Measurements from ENCODE around the gene GALNT7.

GALNT7 gene

DNA sequence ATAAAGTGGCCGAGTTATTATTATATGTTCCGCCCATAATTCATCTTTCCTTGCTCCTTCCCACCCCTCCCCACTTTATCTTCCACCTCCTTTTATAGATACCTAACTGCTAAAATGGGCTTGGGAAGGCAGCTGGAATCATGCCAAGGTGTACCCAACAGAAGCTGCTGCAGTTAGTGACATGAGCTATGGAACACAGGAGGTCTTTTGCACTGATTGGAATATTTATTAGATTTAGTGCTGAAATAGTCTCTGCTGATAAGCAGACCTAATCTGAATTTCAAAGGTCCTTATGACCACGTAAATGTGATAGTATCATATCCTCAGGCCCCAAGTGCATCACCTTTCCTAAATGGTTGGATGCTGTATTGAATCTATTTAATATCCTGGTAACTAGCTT lies 100.7 kb downstream of the GALNT7 start:
- Mint-ChIP-seq H3K27me3 (no peaks in the 10 kb centered on the region), H3K9me3 (ENCODE audit: low read depth) (peaks cover 5% of the 10 kb centered on the region), H3K27ac (no peak overlapping the region), H3K4me1 (ENCODE audit: low read depth) (peaks cover 21% of the 10 kb centered on the region), H3K4me3 (no peak overlapping the region), H3K36me3 (peaks cover 16% of the 10 kb centered on the region)

DNA sequence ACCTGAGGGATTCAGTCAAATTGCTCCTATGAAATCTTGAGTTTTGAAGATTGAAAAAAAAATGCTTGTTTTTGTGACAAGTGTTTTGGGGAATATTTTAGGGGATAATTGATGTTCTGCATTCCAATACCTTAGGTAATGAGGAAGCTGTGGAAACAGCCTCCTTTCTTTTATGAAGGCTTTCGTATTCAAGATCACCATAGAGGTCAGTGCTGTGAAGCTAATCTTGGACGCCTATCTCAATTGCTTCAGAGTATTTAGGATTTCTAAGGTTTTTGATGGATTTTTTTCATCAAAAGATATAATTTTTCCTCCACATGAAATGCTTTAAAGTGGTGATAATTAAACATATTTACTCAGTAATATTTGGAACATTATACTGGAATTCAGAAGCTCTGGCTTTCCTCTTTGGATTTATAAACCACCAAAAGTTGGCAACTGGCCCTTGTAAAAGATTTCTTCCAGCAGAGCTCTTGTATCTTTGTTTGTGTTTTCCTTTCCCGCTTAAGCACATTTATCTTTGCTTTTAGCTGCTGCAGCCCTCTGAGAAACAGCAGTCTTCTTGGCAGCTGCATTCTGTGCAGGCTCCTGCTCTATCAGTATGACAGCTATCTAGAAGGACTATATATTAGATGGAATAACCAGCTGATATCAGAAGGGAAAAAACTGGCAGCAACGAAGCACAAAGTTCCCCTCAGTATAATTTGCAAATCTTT lies 101.9 kb downstream of the GALNT7 start:
- Mint-ChIP-seq H3K4me3 (no peak overlapping the region), H3K36me3 (peaks cover 22% of the 10 kb centered on the region), H3K9me3 (ENCODE audit: low read depth) (peaks cover 5% of the 10 kb centered on the region), H3K27ac (no peak overlapping the region), H3K4me1 (ENCODE audit: low read depth) (peaks cover 9% of the 10 kb centered on the region), H3K27me3 (no peaks in the 10 kb centered on the region)

DNA sequence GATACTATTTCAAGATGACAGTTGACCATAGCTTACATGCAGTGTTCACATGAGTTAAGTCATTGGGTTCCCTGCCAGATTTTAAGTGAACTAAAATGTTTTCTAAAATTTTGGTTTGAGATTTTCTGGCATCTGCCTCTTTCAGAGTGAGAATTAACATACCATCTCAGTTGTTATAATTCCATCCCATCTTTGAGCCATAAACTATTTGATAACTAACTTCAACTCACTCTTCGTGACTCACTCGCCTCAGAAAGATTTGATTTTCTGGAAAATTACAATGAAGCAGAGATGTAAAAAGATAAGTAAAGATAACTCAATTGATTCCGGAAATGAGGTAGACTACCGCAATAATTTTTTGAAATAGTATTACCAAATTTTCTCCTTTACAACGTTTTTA lies 103.7 kb downstream of the GALNT7 start:
- no peak overlapping the region for H3K4me3 Mint-ChIP-seq
- H3K27ac Mint-ChIP-seq: no peak overlapping the region
- peaks cover 5% of the 10 kb centered on the region for H3K9me3 Mint-ChIP-seq (ENCODE audit: low read depth)
- peaks cover 7% of the 10 kb centered on the region for H3K4me1 Mint-ChIP-seq (ENCODE audit: low read depth)
- H3K36me3 Mint-ChIP-seq: peaks cover 22% of the 10 kb centered on the region
- H3K27me3 Mint-ChIP-seq: no peaks in the 10 kb centered on the region

DNA sequence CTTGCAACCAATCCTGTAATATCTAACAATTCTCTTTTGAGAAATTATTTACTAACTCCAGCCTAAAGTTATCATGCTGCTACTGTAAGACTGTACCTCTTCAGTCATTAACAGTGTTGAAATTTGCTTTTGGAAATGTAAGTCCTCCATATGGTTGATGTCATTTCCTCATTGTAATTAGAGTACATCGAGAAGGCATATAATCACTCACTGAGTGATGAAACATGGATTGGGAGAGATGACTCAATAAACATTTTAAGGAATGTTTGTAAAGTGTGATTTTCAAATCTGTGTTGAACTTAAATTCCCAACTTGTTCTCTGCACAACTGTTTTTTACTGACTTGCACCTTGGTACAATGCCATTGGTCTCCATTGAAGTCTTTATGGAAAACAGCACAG lies 104.4 kb downstream of the GALNT7 start:
- no peak overlapping the region for H3K27ac Mint-ChIP-seq
- peaks cover 22% of the 10 kb centered on the region for H3K36me3 Mint-ChIP-seq
- H3K4me1 Mint-ChIP-seq (ENCODE audit: low read depth): peaks cover 3% of the 10 kb centered on the region
- H3K27me3 Mint-ChIP-seq: no peaks in the 10 kb centered on the region
- peaks cover 5% of the 10 kb centered on the region for H3K9me3 Mint-ChIP-seq (ENCODE audit: low read depth)
- no peak overlapping the region for H3K4me3 Mint-ChIP-seq

DNA sequence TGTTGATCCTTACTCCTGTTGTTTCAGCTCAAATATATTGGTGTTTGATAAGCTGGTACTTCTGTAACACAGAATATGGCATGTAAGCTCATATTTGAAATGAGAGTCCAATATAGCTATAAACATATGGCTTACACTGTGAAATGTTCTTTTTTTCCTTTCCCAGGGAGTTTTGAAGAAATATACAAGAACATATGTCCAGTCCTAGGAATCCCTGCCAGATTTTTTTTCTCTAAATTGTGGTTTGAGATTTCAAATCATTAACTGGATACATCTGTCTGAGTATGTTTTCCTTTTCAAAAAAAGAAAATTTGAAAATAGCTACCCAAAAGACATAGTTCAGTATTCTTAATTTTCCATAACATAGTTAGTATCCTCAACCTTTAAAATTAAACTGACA lies 105.3 kb downstream of the GALNT7 start:
- H3K4me3 Mint-ChIP-seq: no peak overlapping the region
- no peak overlapping the region for H3K27ac Mint-ChIP-seq
- H3K27me3 Mint-ChIP-seq: no peaks in the 10 kb centered on the region
- H3K36me3 Mint-ChIP-seq: peaks cover 26% of the 10 kb centered on the region
- peaks cover 5% of the 10 kb centered on the region for H3K9me3 Mint-ChIP-seq (ENCODE audit: low read depth)
- no peaks in the 10 kb centered on the region for H3K4me1 Mint-ChIP-seq (ENCODE audit: low read depth)

DNA sequence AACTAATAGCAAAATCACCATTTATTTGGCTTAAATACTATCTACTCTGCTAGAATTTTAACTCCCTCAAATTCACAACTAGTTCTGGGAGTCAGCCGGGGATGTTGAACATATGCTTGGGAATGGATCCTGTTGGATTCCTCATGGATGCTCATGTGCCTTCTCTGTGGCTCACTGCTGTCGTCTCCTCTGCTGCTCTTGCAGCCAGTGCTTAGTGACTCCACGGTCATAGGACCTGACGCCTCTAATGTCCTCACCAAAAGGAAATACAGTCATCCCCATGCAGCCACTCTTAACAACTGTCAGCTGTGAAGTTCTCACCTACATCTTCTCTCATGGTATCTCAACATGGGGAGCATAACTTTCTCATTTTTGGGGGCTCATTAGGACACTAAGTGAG lies 106.1 kb downstream of the GALNT7 start:
- H3K4me3 Mint-ChIP-seq: no peak overlapping the region
- no peak overlapping the region for H3K27ac Mint-ChIP-seq
- H3K9me3 Mint-ChIP-seq (ENCODE audit: low read depth): peaks cover 5% of the 10 kb centered on the region
- H3K27me3 Mint-ChIP-seq: no peaks in the 10 kb centered on the region
- peaks cover 28% of the 10 kb centered on the region for H3K36me3 Mint-ChIP-seq
- H3K4me1 Mint-ChIP-seq (ENCODE audit: low read depth): no peaks in the 10 kb centered on the region

DNA sequence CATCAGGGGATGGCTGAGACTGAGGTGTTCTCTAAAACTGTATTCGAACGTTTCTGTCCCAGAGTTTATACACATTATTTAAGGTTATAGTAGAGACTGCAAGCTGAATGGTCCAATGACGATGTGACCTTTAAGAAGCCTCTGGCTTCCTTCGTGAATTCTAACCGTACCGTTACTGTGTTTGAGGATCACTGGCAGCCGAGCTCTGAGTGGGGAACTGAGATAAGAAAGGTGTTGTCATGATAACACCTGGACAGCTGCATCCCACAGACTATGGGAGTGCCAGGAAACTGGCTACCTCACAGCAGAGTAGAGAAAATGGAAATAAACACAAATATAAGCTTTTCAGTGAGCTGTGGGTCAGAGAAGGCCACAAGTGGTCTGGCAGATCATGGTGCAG lies 106.5 kb downstream of the GALNT7 start:
- no peak overlapping the region for H3K27ac Mint-ChIP-seq
- H3K36me3 Mint-ChIP-seq: peaks cover 28% of the 10 kb centered on the region
- no peaks in the 10 kb centered on the region for H3K4me1 Mint-ChIP-seq (ENCODE audit: low read depth)
- H3K4me3 Mint-ChIP-seq: no peak overlapping the region
- peaks cover 5% of the 10 kb centered on the region for H3K9me3 Mint-ChIP-seq (ENCODE audit: low read depth)
- no peaks in the 10 kb centered on the region for H3K27me3 Mint-ChIP-seq

DNA sequence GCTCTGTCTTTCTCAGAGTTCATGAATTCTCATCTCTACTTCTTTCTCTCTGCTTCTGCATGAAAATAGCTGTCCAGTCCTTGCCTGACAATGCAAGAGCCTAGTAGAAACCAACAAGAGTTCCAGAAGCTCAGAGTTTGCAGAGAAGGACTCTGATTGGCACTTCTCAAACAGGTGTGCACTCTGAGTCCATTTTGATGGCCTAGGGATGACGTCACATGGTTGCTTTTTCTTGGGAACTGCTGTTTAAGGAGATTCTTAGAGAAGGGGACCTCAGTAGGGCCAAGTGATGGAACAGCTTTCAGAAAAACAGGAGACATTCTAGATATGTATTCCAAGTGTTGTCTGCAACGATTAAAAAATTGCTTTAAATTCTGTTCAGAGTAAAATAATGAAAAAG lies 108.7 kb downstream of the GALNT7 start:
- Mint-ChIP-seq H3K4me3 (no peak overlapping the region), H3K4me1 (ENCODE audit: low read depth) (peaks cover 5% of the 10 kb centered on the region), H3K27me3 (no peaks in the 10 kb centered on the region), H3K27ac (no peak overlapping the region), H3K9me3 (ENCODE audit: low read depth) (peaks cover 5% of the 10 kb centered on the region), H3K36me3 (peaks cover 27% of the 10 kb centered on the region)

DNA sequence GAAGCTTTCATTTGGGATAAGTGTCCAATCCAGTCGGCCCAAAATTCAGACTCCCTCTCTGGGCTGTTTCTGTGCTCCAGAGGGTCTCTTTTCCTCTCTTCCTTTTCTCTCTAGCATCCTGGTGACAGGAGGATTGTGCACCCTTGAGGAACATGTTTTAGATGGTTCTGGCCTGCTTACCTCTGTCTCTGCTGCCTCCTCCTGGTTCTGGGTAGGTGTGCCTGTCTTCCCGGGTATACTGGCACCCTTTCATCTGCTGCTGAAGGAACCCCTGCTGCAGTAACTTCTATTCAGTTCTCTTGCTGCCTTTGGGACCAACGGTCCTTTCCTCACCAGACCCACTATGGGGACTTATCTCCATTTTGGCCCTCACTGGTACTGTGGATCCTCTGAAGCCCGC lies 112.4 kb downstream of the GALNT7 start:
- Mint-ChIP-seq H3K4me3 (no peak overlapping the region), H3K27ac (no peak overlapping the region), H3K9me3 (ENCODE audit: low read depth) (no peaks in the 10 kb centered on the region), H3K4me1 (ENCODE audit: low read depth) (peaks cover 5% of the 10 kb centered on the region), H3K36me3 (peaks cover 11% of the 10 kb centered on the region), H3K27me3 (no peaks in the 10 kb centered on the region)

DNA sequence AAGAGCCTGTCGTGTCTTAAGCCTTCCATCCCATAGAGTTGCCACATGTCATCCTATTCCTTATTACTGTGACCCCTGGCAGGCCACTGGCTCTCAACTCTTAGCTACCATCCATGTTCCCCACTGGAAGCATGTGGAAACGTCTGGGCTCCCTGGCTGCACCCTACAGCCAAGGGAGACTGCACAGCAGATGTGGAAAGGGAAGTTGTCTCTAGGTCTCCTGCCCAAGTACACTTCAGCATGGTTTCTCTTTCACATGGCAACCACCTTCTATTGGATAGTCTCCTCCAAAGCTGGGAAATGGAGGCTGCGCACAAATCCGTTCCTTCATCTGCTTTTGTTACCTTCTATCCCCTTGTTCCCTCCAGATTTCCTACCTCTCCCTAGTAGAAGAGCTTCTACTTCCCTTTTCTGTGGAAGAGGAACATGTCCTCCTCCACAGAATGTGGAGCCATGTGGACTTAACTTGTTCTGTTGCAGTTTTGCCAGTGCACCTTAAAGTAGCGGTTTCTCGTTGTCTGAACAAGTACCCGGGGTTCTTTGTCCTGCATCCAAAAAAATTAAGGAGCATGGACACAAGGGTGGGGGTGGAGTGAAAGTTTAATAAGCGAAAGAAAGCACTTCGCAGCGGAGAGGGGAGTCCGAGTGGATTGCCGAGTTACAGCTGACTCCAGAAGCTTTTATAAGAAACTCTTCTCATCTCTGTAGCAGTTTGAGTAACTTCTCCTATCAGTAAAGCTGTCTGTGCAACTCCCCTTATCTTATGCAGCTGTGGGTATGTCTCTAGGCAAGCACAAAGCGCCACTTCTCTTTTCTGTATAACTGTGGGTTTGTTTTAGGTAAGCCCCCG lies 113.0 kb downstream of the GALNT7 start:
- H3K4me3 Mint-ChIP-seq: no peak overlapping the region
- peaks cover 13% of the 10 kb centered on the region for H3K36me3 Mint-ChIP-seq
- H3K4me1 Mint-ChIP-seq (ENCODE audit: low read depth): peaks cover 5% of the 10 kb centered on the region
- no peak overlapping the region for H3K27ac Mint-ChIP-seq
- no peaks in the 10 kb centered on the region for H3K9me3 Mint-ChIP-seq (ENCODE audit: low read depth)
- H3K27me3 Mint-ChIP-seq: no peaks in the 10 kb centered on the region

DNA sequence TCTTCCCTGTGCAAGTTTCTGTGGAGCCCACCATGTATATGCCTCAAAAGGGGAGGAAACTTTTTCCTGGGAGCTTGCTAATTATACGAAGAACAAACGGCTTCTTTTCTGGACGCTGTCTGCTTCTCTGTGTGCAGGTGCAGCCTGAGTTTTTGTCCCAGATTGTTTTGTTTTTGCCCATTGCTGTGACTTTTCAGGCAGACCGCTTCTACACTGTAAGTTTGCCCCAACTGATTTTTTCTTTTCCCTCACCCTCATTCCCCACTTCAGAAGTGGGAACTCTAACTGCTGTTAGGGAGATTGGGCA lies 113.6 kb downstream of the GALNT7 start:
- H3K4me3 Mint-ChIP-seq: no peak overlapping the region
- peaks cover 5% of the 10 kb centered on the region for H3K4me1 Mint-ChIP-seq (ENCODE audit: low read depth)
- peaks cover 15% of the 10 kb centered on the region for H3K36me3 Mint-ChIP-seq
- H3K27ac Mint-ChIP-seq: no peak overlapping the region
- H3K9me3 Mint-ChIP-seq (ENCODE audit: low read depth): no peaks in the 10 kb centered on the region
- no peaks in the 10 kb centered on the region for H3K27me3 Mint-ChIP-seq

DNA sequence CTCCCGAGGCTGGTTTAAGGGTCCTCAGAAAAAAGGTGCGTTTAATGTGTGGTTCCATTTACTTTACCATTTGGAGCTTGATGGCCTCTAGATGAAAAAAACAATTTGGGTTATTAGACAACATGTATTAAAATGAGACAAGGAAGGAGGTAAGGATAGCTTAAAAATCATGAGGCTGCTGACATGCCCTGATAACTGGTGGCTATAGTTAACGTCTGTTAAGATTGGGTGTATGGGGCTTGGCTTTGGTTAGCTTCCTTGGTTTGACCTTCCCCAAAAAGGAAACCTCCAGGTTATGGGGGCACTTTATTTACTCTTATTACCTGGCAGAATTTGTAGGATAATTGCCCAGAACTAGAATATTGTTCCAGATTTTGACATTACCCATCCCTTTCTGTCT lies 114.0 kb downstream of the GALNT7 start:
- Mint-ChIP-seq H3K4me3 (no peak overlapping the region), H3K27ac (no peak overlapping the region), H3K9me3 (ENCODE audit: low read depth) (no peaks in the 10 kb centered on the region), H3K27me3 (no peaks in the 10 kb centered on the region), H3K36me3 (peaks cover 15% of the 10 kb centered on the region), H3K4me1 (ENCODE audit: low read depth) (peaks cover 5% of the 10 kb centered on the region)

DNA sequence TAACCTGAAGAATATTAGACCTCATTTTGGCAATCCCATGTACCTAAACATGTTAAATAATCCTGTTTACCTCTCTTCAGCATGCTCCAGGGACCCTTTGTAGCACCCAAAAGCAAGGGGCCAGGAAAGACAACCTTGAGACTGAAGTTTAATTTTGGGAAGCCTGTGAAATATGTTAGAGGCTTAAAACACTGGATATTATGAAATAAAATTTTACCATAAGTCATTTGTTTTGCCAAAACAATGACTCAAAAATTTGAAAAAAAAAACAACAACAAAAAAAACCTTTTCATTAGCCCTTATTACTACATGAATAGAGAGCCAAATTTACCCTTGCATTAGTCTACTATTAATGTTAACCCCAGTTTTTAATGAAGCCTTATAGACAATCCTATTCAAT lies 115.9 kb downstream of the GALNT7 start:
- H3K4me1 Mint-ChIP-seq (ENCODE audit: low read depth): peaks cover 13% of the 10 kb centered on the region
- H3K9me3 Mint-ChIP-seq (ENCODE audit: low read depth): no peaks in the 10 kb centered on the region
- H3K27ac Mint-ChIP-seq: no peak overlapping the region
- H3K36me3 Mint-ChIP-seq: peaks cover 9% of the 10 kb centered on the region
- no peaks in the 10 kb centered on the region for H3K27me3 Mint-ChIP-seq
- H3K4me3 Mint-ChIP-seq: no peak overlapping the region

DNA sequence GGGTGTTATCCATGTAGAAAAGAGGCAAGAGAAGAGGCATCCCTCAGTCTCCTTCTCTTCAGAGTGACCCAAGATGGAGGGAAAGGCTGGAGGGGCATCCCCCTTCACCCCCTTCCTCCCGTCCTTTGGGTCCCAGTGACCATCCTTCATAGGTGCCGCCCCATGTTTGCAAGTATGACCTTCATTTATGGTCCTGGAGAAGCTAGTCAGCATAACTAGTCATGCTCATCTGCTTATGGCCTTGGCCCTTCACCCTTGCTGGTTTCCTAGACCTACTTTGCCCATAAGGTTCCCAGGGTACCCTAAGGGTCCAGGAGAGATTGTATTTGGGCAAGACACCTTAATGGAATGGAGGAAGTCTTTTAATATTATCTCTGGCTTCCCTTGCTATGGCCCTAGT lies 118.9 kb downstream of the GALNT7 start:
- Mint-ChIP-seq H3K9me3 (ENCODE audit: low read depth) (no peaks in the 10 kb centered on the region), H3K27ac (no peak overlapping the region), H3K36me3 (peaks cover 7% of the 10 kb centered on the region), H3K4me3 (no peak overlapping the region), H3K27me3 (no peaks in the 10 kb centered on the region), H3K4me1 (ENCODE audit: low read depth) (peaks cover 8% of the 10 kb centered on the region)

DNA sequence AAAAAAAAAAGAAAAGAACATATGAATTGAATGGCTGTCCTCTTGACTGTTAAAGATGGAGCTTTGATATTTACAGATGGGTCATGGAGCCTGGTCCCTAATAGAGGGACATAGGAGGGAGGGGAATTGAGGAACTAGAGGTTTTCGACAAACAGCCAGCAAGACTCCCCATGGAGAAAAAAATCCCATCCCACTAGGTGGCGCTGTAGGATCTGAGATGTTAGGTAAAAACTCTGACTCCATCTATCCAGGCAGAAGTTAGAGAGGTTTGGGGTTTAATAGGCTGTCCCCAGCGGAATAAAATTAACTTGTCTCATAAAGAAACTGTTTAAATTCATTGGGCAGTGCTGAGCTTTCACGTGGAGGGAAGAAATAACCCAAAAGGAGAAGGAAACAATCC lies 119.7 kb downstream of the GALNT7 start:
- Mint-ChIP-seq H3K9me3 (ENCODE audit: low read depth) (no peaks in the 10 kb centered on the region), H3K27ac (no peak overlapping the region), H3K4me1 (ENCODE audit: low read depth) (peaks cover 8% of the 10 kb centered on the region), H3K36me3 (peaks cover 7% of the 10 kb centered on the region), H3K4me3 (no peak overlapping the region), H3K27me3 (no peaks in the 10 kb centered on the region)

Data from activated naive CD8-positive, alpha-beta T cell (primary cell).